HG02943 (cell line): ENCODE results near the gene GPD2.

ENCODE experiments used
- ATAC-seq: cut with Tn5 transposase; IDR thresholded peaks from one replicate; pipeline ENCODE4 v1.9.1; 2021; ENCODE audit warnings: mild to moderate bottlenecking, low read depth, moderate library complexity; ENCODE audit not compliant: unreplicated experiment

GPD2 gene

DNA sequence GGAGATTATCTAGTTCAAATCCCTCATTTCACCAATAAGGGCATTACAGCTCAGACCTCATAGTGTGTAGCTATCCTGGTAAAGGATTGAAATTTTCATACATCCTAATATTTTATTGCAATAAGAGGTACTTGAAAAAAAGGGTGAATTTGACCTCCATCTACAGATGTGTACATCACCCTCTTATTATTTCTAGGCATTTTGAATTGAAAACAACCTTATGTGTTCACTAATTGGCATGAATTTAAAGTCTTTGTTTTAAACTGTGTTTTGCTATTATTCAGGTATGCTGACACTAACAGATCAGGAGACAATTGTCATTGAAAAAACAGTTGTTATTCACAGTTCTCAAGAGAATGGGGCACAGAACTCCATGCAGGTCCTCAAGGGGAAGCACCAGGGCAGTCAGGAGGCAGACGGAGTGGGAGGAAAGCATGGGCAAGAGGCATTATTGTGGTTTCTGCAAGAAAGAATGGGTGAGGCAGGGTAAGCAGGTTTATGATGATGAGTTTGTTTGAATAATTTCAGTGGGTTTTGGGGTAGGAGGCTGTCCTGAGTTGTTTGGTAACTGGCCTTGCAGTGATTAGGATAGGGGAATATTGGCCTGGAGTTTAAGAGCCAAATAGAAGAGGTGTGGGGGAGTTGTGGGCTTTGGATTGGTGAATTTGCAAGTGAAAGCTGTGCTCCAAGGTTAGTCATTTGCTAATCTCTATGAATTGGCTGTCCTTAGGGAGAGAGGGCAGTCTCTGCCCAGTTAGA lies 194.6 kb downstream of the GPD2 start:
- no peak for ATAC-seq

DNA sequence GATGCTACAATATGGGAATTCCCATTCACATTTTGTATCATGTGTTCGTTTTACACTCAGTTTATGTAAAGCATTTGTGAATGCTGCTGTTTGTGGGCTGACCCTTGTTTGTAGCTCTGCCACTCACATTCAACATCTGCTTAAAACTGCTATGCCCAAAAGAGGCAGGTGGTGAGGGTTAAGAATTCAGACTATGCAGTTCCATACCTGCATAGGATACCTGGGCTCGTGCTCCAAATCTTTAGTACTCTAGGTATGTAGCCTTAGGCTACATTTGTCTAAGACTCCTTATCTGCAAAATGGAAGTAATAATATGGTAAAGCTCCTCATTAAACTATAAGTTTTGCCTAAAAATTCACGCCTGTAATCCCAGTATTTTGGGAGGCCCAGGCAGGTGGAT lies 199.5 kb downstream of the GPD2 start:
- no peak for ATAC-seq
